ENCODE measurements around the gene ARID1B. TPM values are rescaled to one million over a fixed set of nuclear protein-coding genes. Genes with fewer than 3 reads are reported as not detected.

Gene ARID1B
- total and polyA plus RNA-seq, 12 donors: 13.3 to 85.6 (median 50.9) TPM

DNA sequence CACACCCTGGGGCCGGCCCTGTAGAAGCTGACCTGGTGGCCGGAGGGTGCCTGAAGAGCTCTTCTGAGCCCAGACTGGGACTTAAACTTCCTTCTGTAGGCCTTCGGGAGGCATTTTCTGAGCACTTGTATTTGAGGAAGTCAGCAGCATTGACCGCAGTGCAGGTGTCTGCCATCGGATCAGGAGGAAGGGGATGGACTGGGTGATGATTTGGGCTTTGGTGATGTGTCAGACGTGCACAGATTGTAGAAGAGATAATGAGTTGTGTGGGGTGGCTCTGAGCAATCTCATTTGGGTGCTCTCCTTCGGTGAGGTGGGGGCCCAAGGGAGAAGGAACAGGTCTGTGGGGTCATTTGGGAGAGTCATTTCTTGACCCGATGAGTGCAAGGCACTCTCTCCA lies 150.9 kb downstream of the ARID1B start:
- no peak for DNase-seq
- no peak overlapping the region for H3K4me3 ChIP-seq
- 86 to 91% (median 90%) methylated on average over 5 to 8 of the region's 8 CpGs for WGBS, 4 donors
- H3K9me3 ChIP-seq (replicated peaks in 1 of 3): no peaks in the 10 kb centered on the region
- no peaks in the 10 kb centered on the region for H3K36me3 ChIP-seq (replicated peaks in 1 of 2)
- TF ChIP-seq, protein P1, sequence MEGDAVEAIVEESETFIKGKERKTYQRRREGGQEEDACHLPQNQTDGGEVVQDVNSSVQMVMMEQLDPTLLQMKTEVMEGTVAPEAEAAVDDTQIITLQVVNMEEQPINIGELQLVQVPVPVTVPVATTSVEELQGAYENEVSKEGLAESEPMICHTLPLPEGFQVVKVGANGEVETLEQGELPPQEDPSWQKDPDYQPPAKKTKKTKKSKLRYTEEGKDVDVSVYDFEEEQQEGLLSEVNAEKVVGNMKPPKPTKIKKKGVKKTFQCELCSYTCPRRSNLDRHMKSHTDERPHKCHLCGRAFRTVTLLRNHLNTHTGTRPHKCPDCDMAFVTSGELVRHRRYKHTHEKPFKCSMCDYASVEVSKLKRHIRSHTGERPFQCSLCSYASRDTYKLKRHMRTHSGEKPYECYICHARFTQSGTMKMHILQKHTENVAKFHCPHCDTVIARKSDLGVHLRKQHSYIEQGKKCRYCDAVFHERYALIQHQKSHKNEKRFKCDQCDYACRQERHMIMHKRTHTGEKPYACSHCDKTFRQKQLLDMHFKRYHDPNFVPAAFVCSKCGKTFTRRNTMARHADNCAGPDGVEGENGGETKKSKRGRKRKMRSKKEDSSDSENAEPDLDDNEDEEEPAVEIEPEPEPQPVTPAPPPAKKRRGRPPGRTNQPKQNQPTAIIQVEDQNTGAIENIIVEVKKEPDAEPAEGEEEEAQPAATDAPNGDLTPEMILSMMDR (IDR thresholded peaks at IDR 0.05): no peak
- TF ChIP-seq POLR2A (IDR thresholded peaks at IDR 0.05): no peak
- H3K27ac ChIP-seq: no peak overlapping the region
- intact Hi-C loops (cut with DNase I): no loop called here
- H3K27me3 ChIP-seq: no peaks in the 10 kb centered on the region
- H3K4me1 ChIP-seq (replicated peaks in 1 of 2): peaks cover 10 to 26% of the 10 kb centered on the region in 2 donors

GRCh38 chr6:156928972-156929371 lies 151.8 kb downstream of the ARID1B start:
- Histone ChIP-seq H3K4me1 (replicated peaks in 1 of 2) (peaks cover 19 to 35% of the 10 kb centered on the region in 2 donors), H3K36me3 (replicated peaks in 1 of 2) (no peaks in the 10 kb centered on the region), H3K4me3 (no peak overlapping the region), H3K27me3 (no peaks in the 10 kb centered on the region), H3K9me3 (replicated peaks in 1 of 3) (no peaks in the 10 kb centered on the region), H3K27ac (no peak overlapping the region)
- DNase-seq: no peak
- intact Hi-C loops (cut with DNase I): no loop called here
- 85 to 95% (median 89%) methylated on average over 5 of the region's 5 CpGs for WGBS, 4 donors
- no peak for TF ChIP-seq POLR2A (IDR thresholded peaks at IDR 0.05)
- TF ChIP-seq, protein P1 (IDR thresholded peaks at IDR 0.05): no peak

DNA sequence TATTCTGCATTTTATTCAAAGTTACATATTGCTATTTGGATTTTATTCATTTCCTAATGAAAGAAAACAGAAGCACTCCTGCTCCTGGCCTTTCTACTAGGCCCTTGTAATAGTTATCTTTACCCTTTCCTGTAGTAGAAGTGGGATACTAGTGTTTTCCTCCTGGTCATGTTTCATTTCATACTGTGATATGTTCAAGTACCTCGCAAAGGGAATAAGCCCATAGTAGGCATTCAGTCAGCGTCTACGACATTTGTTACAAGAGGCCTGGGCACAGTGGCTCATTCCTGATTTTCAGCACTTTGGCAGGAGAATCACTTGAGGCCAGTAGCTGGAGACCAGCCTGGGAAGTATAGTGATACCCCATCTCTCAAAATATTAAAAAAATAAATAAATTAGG lies 154.1 kb downstream of the ARID1B start:
- Histone ChIP-seq H3K27ac (no peak overlapping the region), H3K9me3 (replicated peaks in 1 of 3) (no peaks in the 10 kb centered on the region), H3K4me1 (replicated peaks in 1 of 2) (peaks cover 12 to 21% of the 10 kb centered on the region in 2 donors), H3K27me3 (no peaks in the 10 kb centered on the region), H3K4me3 (no peak overlapping the region), H3K36me3 (replicated peaks in 1 of 2) (no peaks in the 10 kb centered on the region)
- no peak for DNase-seq
- TF ChIP-seq, protein P1 (IDR thresholded peaks at IDR 0.05): no peak
- no peak for TF ChIP-seq POLR2A (IDR thresholded peaks at IDR 0.05)
- intact Hi-C loops (cut with DNase I): loop anchor here in 1 of 2 donors (10.0 kb wide), 1 partner anchor 116 kb away; no protein-coding TSS in a partner anchor
- whole genome bisulfite sequencing, 4 donors: 96 to 99% (median 97%) methylated on average over 3 of the region's 3 CpGs

- H3K9me3 ChIP-seq (replicated peaks in 1 of 3): no peaks in the 10 kb centered on the region
- H3K27ac ChIP-seq: peak overlapping the region in 2 of 5 donors; percentile 31 to 39
- H3K36me3 ChIP-seq (replicated peaks in 1 of 2): no peaks in the 10 kb centered on the region
- WGBS, 4 donors: 44 to 56% (median 51%) methylated on average over 7 of the region's 7 CpGs
- DNase-seq: peak in 3 of 7 donors; percentile 40 to 60 (median 48)
- intact Hi-C loops (cut with DNase I): loop anchor here in 1 of 2 donors (10.0 kb wide), 1 partner anchor 119 kb away; no protein-coding TSS in a partner anchor
- peaks cover 17 to 33% of the 10 kb centered on the region in 2 donors for H3K4me1 ChIP-seq (replicated peaks in 1 of 2)
- TF ChIP-seq, protein P1 (IDR thresholded peaks at IDR 0.05): no peak
- no peak for TF ChIP-seq POLR2A (IDR thresholded peaks at IDR 0.05)
- no peaks in the 10 kb centered on the region for H3K27me3 ChIP-seq
- no peak overlapping the region for H3K4me3 ChIP-seq
Measured at GRCh38 chr6:156933201-156934068, 156.3 kb downstream of the ARID1B start.

Data from adrenal gland (tissue), 12 donors.